Lower lobe of right lung (tissue), 2 donors: Measurements from ENCODE around the gene FRMPD1. TPM values are rescaled to one million over a fixed set of nuclear protein-coding genes. Genes with fewer than 3 reads are reported as not detected.

Experiments
- ATAC-seq, 2 donors: fragments of 200-7000 bp; cut with Tn5 transposase; one replicate each; pipeline ENCODE4 v1.9.1; 2020 to 2022; ENCODE audit warnings: mild to moderate bottlenecking in 2 of 2, moderate library complexity in 2 of 2
- DNase-seq: peaks from one replicate; pipeline ENCODE4 v3.0.0-alpha.2; 2020
- H3K27ac ChIP-seq: fragments of 200-600 bp; one replicate; pipeline ENCODE4 v1.8.0; 2022
- H3K27me3 ChIP-seq: fragments of 200-600 bp; one replicate; pipeline ENCODE4 v1.8.0; 2022; ENCODE audit warnings: low read depth
- H3K36me3 ChIP-seq: fragments of 200-600 bp; one replicate; pipeline ENCODE4 v1.8.0; 2022; ENCODE audit warnings: mild to moderate bottlenecking
- H3K4me1 ChIP-seq: fragments of 200-600 bp; one replicate; pipeline ENCODE4 v1.8.0; 2022
- H3K4me3 ChIP-seq: fragments of 200-600 bp; one replicate; pipeline ENCODE4 v1.8.0; 2022; ENCODE audit warnings: mild to moderate bottlenecking
- H3K9me3 ChIP-seq: fragments of 200-600 bp; one replicate; pipeline ENCODE4 v1.8.0; 2022
- intact Hi-C: fragments of 100-400 bp; cut with DNase I; formaldehyde crosslinking; loops from one replicate; pipeline ENCODE4 v1.11.0; 2022
- total RNA-seq: library from RNA; stranded (reverse); fragmentation: NEBNext Ultra II Directional; extraction: Animal tissue kit (Norgen Biotek cat#: 25700); gene quantifications from one replicate; pipeline ENCODE4 v1.2.1, GENCODE V29; 2021
- TF ChIP-seq, protein P1 (sequence below): fragments of 200-600 bp; IDR thresholded peaks from one replicate; pipeline ENCODE4 v1.8.0; 2022; ENCODE audit warnings: antibody characterized with exemption, mild to moderate bottlenecking
- donor health status: DM: no; HTN: yes; CAD: no; lungs with severe emphysema.

Gene FRMPD1
- total RNA-seq, 1 donor from 2014 or later: 0.06 TPM

GRCh38 chr9:37784291-37784615 lies 133.5 kb downstream of the FRMPD1 start:
- TF ChIP-seq, protein P1, sequence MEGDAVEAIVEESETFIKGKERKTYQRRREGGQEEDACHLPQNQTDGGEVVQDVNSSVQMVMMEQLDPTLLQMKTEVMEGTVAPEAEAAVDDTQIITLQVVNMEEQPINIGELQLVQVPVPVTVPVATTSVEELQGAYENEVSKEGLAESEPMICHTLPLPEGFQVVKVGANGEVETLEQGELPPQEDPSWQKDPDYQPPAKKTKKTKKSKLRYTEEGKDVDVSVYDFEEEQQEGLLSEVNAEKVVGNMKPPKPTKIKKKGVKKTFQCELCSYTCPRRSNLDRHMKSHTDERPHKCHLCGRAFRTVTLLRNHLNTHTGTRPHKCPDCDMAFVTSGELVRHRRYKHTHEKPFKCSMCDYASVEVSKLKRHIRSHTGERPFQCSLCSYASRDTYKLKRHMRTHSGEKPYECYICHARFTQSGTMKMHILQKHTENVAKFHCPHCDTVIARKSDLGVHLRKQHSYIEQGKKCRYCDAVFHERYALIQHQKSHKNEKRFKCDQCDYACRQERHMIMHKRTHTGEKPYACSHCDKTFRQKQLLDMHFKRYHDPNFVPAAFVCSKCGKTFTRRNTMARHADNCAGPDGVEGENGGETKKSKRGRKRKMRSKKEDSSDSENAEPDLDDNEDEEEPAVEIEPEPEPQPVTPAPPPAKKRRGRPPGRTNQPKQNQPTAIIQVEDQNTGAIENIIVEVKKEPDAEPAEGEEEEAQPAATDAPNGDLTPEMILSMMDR: no peak
- no peak for DNase-seq
- Histone ChIP-seq H3K4me3 (peak overlapping the region; percentile 95), H3K9me3 (no peaks in the 10 kb centered on the region), H3K27ac (peak overlapping the region; percentile 89), H3K4me1 (peaks cover 20% of the 10 kb centered on the region), H3K27me3 (peaks cover 5% of the 10 kb centered on the region), H3K36me3 (peaks cover 43% of the 10 kb centered on the region)
- intact Hi-C loops: no loop called here
- no peak for ATAC-seq

DNA sequence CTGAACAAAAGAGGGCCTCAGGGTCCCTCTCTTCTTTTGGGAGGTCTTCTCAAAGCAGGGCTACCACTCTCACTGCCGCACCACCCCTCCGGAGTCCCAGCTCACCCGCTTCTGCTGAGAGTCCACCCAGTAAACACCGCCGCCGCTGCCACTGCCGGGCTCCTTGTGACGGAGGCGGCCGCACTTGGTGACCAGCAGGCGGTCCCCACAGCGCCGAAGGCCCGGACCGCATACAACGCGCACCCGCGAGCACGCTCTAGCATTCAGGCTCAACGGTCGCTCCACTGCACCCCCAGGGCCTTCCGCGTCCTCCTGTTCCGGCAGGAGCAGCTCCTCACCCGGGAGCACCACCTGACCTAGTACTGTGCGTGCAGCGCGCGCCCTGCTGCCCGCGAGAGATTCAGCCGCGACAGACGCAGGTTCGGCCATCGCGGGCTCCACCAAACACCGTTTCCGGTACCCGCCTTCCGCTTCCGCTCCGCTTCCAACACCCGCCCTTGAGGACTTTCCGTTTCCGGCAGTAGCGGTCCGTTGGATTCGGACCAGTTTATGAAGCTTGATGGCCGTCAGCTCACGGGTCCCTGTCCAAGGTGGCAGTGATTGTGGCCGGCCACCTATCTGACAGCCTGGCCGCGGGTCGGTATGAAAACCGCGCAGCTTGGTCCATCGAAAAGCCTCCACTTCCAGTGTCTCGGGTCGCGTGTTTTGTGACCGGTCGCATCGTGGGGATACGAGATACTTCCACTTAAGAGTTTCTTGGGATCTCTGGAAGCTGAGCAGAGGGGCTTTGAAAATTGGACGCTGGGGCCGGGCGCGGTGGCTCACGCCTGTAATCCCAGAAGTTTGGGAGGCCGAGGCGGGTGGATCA lies 134.1 kb downstream of the FRMPD1 start, which contains the start of gene EXOSC3:
Gene EXOSC3, minus strand, starts transcription at position 449 of the 868 bp plus-strand sequence. Its CDS starts 20 bp downstream, at position 429.
- peaks cover 20% of the 10 kb centered on the region for H3K4me1 ChIP-seq
- TF ChIP-seq, protein P1: peak; percentile 18
- peaks cover 37% of the 10 kb centered on the region for H3K36me3 ChIP-seq
- intact Hi-C loops: no loop called here
- no peaks in the 10 kb centered on the region for H3K9me3 ChIP-seq
- peaks cover 5% of the 10 kb centered on the region for H3K27me3 ChIP-seq
- ATAC-seq (peak; percentile 96 to 99), DNase-seq (peak; percentile 94)
- peak within 1 kb of the TSS; percentile 89 for H3K27ac ChIP-seq
- H3K4me3 ChIP-seq: peak within 1 kb of the TSS; percentile 95

DNA sequence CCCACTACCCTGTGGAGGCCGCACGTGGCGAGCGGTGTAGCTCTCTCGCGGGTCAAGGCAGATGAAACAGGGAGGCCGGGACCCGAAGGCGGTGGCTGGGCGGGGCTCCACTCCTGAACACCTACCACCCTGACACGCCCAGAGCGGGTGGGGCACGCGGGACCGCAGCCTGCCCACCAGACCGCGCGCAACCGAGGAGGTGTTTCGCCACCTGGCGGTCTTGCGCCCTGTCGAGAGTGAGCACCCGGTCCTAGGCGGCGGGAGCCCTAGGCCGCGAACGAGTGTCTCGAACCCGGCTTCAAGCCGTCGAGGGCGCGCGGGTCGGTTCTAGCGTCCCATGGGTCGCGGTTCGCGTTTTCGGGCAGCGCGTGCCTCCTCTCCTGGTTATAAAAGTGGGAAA lies 136.3 kb downstream of the FRMPD1 start:
- TF ChIP-seq, protein P1: no peak
- Histone ChIP-seq H3K36me3 (peaks cover 15% of the 10 kb centered on the region), H3K9me3 (no peaks in the 10 kb centered on the region), H3K27ac (no peak overlapping the region), H3K4me3 (no peak overlapping the region), H3K27me3 (peaks cover 5% of the 10 kb centered on the region), H3K4me1 (peaks cover 20% of the 10 kb centered on the region)
- ATAC-seq (no peak), DNase-seq (peak; percentile 50)
- intact Hi-C loops: no loop called here

- intact Hi-C loops: no loop called here
- H3K4me3 ChIP-seq: no peak overlapping the region
- TF ChIP-seq, protein P1: no peak
- no peak for ATAC-seq
- H3K4me1 ChIP-seq: peaks cover 15% of the 10 kb centered on the region
- H3K27ac ChIP-seq: no peak overlapping the region
- no peaks in the 10 kb centered on the region for H3K9me3 ChIP-seq
- no peak for DNase-seq
- H3K36me3 ChIP-seq: peaks cover 2% of the 10 kb centered on the region
- peaks cover 5% of the 10 kb centered on the region for H3K27me3 ChIP-seq
Measured at GRCh38 chr9:37788332-37788731, 137.6 kb downstream of the FRMPD1 start.

DNA sequence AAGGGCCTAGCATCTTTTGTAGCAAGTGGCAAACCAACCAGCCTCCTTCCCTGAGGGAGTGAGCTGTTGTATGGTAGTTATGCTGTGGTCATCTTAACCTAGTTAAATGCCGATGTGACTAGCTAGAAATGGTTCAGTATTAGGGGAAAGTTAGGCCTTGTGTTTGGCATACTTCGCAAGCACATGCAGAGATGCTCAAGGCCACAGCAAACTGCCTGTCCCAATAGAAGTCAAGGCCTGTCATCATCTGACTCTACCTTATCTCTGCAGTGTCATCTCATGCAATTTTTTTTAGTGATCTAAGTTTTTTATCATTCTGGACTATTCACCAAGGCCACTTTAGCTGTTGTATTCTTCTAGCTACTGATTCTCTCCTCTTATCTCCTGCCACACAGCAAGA lies 139.3 kb downstream of the FRMPD1 start:
- Histone ChIP-seq H3K27me3 (peaks cover 5% of the 10 kb centered on the region), H3K9me3 (no peaks in the 10 kb centered on the region), H3K4me3 (no peak overlapping the region), H3K27ac (no peak overlapping the region), H3K36me3 (no peaks in the 10 kb centered on the region), H3K4me1 (peaks cover 6% of the 10 kb centered on the region)
- DNase-seq: no peak
- ATAC-seq: no peak
- intact Hi-C loops: no loop called here
- TF ChIP-seq, protein P1: no peak
